Esophagus squamous epithelium (tissue), 4 donors: Measurements from ENCODE around the gene NSUN6.

Experiments used
- CTCF ChIP-seq, 6 experiments: fragments of 450-650 bp in 4 of 6; fragments of 200-600 bp in 2 of 6; sonication (generic) in 2 of 6; IDR thresholded peaks; one replicate each; pipeline ENCODE4 v1.5.1; 2016 to 2019; ENCODE audit warnings: antibody characterized with exemption in 6 of 6, mild to moderate bottlenecking in 4 of 6, moderate library complexity in 4 of 6
- POLR2A ChIP-seq, 4 donors: fragments of 450-650 bp; IDR thresholded peaks; one replicate each; pipeline ENCODE4 v1.6.1; 2017; ENCODE audit warnings: antibody characterized with exemption in 4 of 4, mild to moderate bottlenecking in 4 of 4, moderate library complexity in 3 of 4

- TF ChIP-seq CTCF (IDR thresholded peaks at IDR 0.05) (no peak), POLR2A (IDR thresholded peaks at IDR 0.05) (no peak)
Measured at GRCh38 chr10:18620856-18621255, 30.5 kb downstream of the NSUN6 start.
